HepG2 (cell line): ENCODE measurements around the gene ZNF771. TPM values are rescaled to one million over a fixed set of nuclear protein-coding genes. Genes with fewer than 3 reads are reported as not detected.

Experiments used
- ATAC-seq: fragments of 200-7000 bp; cut with Tn5 transposase; 3 replicates; pipeline ENCODE4 v1.9.1; 2020; ENCODE audit warnings: mild to moderate bottlenecking, moderate library complexity
- BruUV-seq: library from RNA; stranded (reverse); fragments of 400-500 nt; replicated peaks from 2 replicates; lab custom pipeline; 2021; lab: Mats Ljungman, UMichigan
- CTCF ChIA-PET: fragments of 300-600 bp; formaldehyde crosslinking; extraction: SDS; loops from one replicate; lab custom pipeline; 2021; ENCODE audit warnings: low total read pairs, inconsistent platforms, low intra/inter-chr PET ratio; lab: Yijun Ruan, JAX
- POLR2A ChIA-PET: fragments of 350-600 bp; sonication (Branson Sonifier 250); formaldehyde crosslinking; loops from one replicate; lab custom pipeline; 2020; ENCODE audit warnings: antibody characterized with exemption, inconsistent platforms; lab: Yijun Ruan, JAX
- DNase-seq: peaks from one replicate; pipeline ENCODE4 v3.0.0-alpha.2; 2015; ENCODE audit warnings: low spot score
- FAIRE-seq: peaks from 3 replicates; lab custom pipeline; 2011; peaks lifted over from hg19 to GRCh38; lab: Jason Lieb, UNC
- H2AFZ ChIP-seq: one replicate; pipeline ENCODE4 v1.6.1; 2011; ENCODE audit warnings: low read length, inconsistent platforms
- H3K27ac ChIP-seq: fragments of 300-600 bp; 3 replicates; pipeline ENCODE4 v1.8.0; 2011; ENCODE audit warnings: mixed run types, mild to moderate bottlenecking, mixed read lengths, low read length, inconsistent platforms; ENCODE audit not compliant: insufficient read depth; ENCODE audit errors: extremely low read length
- H3K27me3 ChIP-seq, 2 experiments: fragments of 200-600 bp in 1 of 2; 2 replicates in 1 of 2; 3 replicates in 1 of 2; pipeline versions ENCODE4 v1.6.0 to v1.8.0; 2011; ENCODE audit warnings: low read length in 2 of 2, mild to moderate bottlenecking in 2 of 2, moderate library complexity in 2 of 2, inconsistent platforms in 1 of 2; ENCODE audit not compliant: insufficient read depth in 2 of 2, control insufficient read depth in 1 of 2
- H3K36me3 ChIP-seq, 2 experiments: fragments of 200-600 bp in 1 of 2; replicated peaks in 1 of 2; 2 replicates in 1 of 2; 3 replicates in 1 of 2; pipeline versions ENCODE4 v1.5.1 to v1.8.0; 2011; ENCODE audit warnings: low read length in 2 of 2, inconsistent platforms in 1 of 2; ENCODE audit not compliant: insufficient read depth in 2 of 2, control insufficient read depth in 1 of 2
- H3K4me1 ChIP-seq: 2 replicates; pipeline ENCODE4 v1.5.1; 2012; ENCODE audit warnings: low read length, inconsistent platforms; ENCODE audit not compliant: insufficient read depth
- H3K4me2 ChIP-seq: 2 replicates; pipeline ENCODE4 v1.6.0; 2011; ENCODE audit warnings: low read depth, low read length, inconsistent platforms
- H3K4me3 ChIP-seq, 3 experiments: fragments of 200-600 bp in 1 of 3; sonication (generic), shearing (Covaris generic) in 1 of 3; replicated peaks in 1 of 3; 2 replicates each; pipeline ENCODE4 v1.5.1; 2011 to 2016; ENCODE audit warnings: low read length in 3 of 3, inconsistent platforms in 2 of 3, low read depth in 2 of 3, mild to moderate bottlenecking in 2 of 3, control low read depth in 1 of 3, mixed read lengths in 1 of 3; ENCODE audit not compliant: insufficient read depth in 1 of 3
- H3K79me2 ChIP-seq: one replicate; pipeline ENCODE4 v1.6.1; 2011; ENCODE audit warnings: low read length, inconsistent platforms; ENCODE audit not compliant: insufficient read depth
- H3K9ac ChIP-seq: 2 replicates; pipeline ENCODE4 v1.6.0; 2011; ENCODE audit warnings: mild to moderate bottlenecking, low read depth, low read length, inconsistent platforms; ENCODE audit not compliant: insufficient read depth
- H3K9me3 ChIP-seq: 2 replicates; pipeline ENCODE4 v1.5.1; 2012; ENCODE audit warnings: mild to moderate bottlenecking, low read length
- H4K20me1 ChIP-seq: 2 replicates; pipeline ENCODE4 v1.6.0; 2011; ENCODE audit warnings: inconsistent platforms, mild to moderate bottlenecking, low read length, moderate library complexity; ENCODE audit not compliant: insufficient read depth
- CAMTA2 ChIP-seq: sonication (generic); formaldehyde crosslinking; IDR thresholded peaks from 2 replicates; pipeline ENCODE4 v1.4.0; 2020; ENCODE audit warnings: mild to moderate bottlenecking, missing genetic modification reagents, borderline replicate concordance
- CC2D1A ChIP-seq: sonication (generic); formaldehyde crosslinking; IDR thresholded peaks from 2 replicates; pipeline ENCODE4 v1.8.1; 2023; ENCODE audit warnings: mild to moderate bottlenecking, missing genetic modification reagents
- CTCF ChIP-seq: sonication (generic); formaldehyde crosslinking; IDR thresholded peaks from 2 replicates; pipeline ENCODE4 v1.5.0; 2020; ENCODE audit warnings: mild to moderate bottlenecking, missing genetic modification reagents, moderate library complexity
- MBD4 ChIP-seq: IDR thresholded peaks from 2 replicates; pipeline ENCODE4 v1.6.1; 2012; ENCODE audit warnings: low read length, inconsistent platforms, borderline replicate concordance
- MEF2D ChIP-seq: sonication (generic); formaldehyde crosslinking; IDR thresholded peaks from 2 replicates; pipeline ENCODE4 v1.5.1; 2020; ENCODE audit warnings: mild to moderate bottlenecking, missing genetic modification reagents
- PHB2 ChIP-seq: fragments of 450-650 bp; IDR thresholded peaks from 2 replicates; pipeline ENCODE4 v1.6.1; 2018; ENCODE audit not compliant: partially characterized antibody
- PHF20 ChIP-seq: sonication (generic); formaldehyde crosslinking; IDR thresholded peaks from 2 replicates; pipeline ENCODE4 v1.5.0; 2020; ENCODE audit warnings: mild to moderate bottlenecking, missing genetic modification reagents
- RCOR2 ChIP-seq: IDR thresholded peaks from 2 replicates; pipeline ENCODE4 v1.6.1; 2016; ENCODE audit warnings: missing biosample characterization, missing genetic modification reagents
- RFX3 ChIP-seq: IDR thresholded peaks from 2 replicates; pipeline ENCODE4 v1.6.1; 2016; ENCODE audit warnings: missing biosample characterization, missing genetic modification reagents
- SOX13 ChIP-seq, 3 experiments: fragments of 450-650 bp in 1 of 3; sonication (generic) in 1 of 3; formaldehyde crosslinking in 1 of 3; IDR thresholded peaks in 2 of 3; conservative IDR thresholded peaks in 1 of 3; 2 replicates each; pipeline versions ENCODE4 v1.5.0 to v1.6.1; 2016 to 2020; ENCODE audit warnings: antibody characterized with exemption in 1 of 3, mild to moderate bottlenecking in 1 of 3, missing compliant biosample characterization in 1 of 3, missing genetic modification reagents in 1 of 3, moderate library complexity in 1 of 3
- SSRP1 ChIP-seq: IDR thresholded peaks from 2 replicates; pipeline ENCODE4 v1.6.1; 2016; ENCODE audit warnings: control low read depth
- ZNF292 ChIP-seq: sonication (generic); formaldehyde crosslinking; IDR thresholded peaks from 2 replicates; pipeline ENCODE4 v1.8.1; 2022; ENCODE audit warnings: mild to moderate bottlenecking, low read depth, missing genetic modification reagents, borderline replicate concordance
- ZNF382 ChIP-seq: sonication (generic); formaldehyde crosslinking; IDR thresholded peaks from 2 replicates; pipeline ENCODE4 v1.5.0; 2020; ENCODE audit warnings: missing genetic modification reagents, mild to moderate bottlenecking, borderline replicate concordance
- ZNF639 ChIP-seq: conservative IDR thresholded peaks from 2 replicates; pipeline ENCODE4 v1.6.1; 2018; ENCODE audit warnings: missing genetic modification reagents
- ZNF891 ChIP-seq: sonication (generic); formaldehyde crosslinking; IDR thresholded peaks from 2 replicates; pipeline ENCODE4 v1.5.0; 2020; ENCODE audit warnings: mild to moderate bottlenecking, missing genetic modification reagents
- WGBS: methylation state at CpG from one replicate; pipeline ENCODE4 v1.1.6; 2017; ENCODE audit warnings: low lambda C conversion rate; 5-methylcytosine and 5-hydroxymethylcytosine counted together
- in situ Hi-C: cut with HindIII; loops from 2 replicates; pipeline ENCODE4 v1.10.0; 2017; ENCODE audit warnings: low pct_unique_long_range_greater_than_20kb; ENCODE audit not compliant: extremely low pct_ligation_motif_present
- intact Hi-C: fragments of 100-400 bp; cut with micrococcal nuclease; formaldehyde crosslinking; loops from one replicate; pipeline ENCODE4 v1.10.0; 2022; ENCODE audit not compliant: unreplicated experiment
- polyA plus RNA-seq, 8 experiments: library from polyadenylated mRNA; depleted of rRNA in 3 of 8; stranded (reverse) in 7 of 8; unstranded in 1 of 8; fragments of >200 nt; fragmentation: Illumina TruSeq in 4 of 8; extraction: Trizol in 4 of 8; gene quantifications; 2 replicates each; pipeline versions ENCODE4 v1.2.1 to v1.2.3, GENCODE V29; 2011 to 2016; ENCODE audit warnings: low read depth in 4 of 8, missing spikeins in 1 of 8, mixed read lengths in 1 of 8; ENCODE audit not compliant: insufficient read depth in 1 of 8
- total RNA-seq, 5 experiments: library from RNA; depleted of rRNA; stranded (reverse); fragments of >200 nt; fragmentation: Illumina TruSeq; extraction: Trizol; gene quantifications; 2 replicates each; pipeline ENCODE4 v1.2.3, GENCODE V29; 2016; ENCODE audit warnings: low read depth in 1 of 5
- TF ChIP-seq, protein P1 (sequence below): sonication (generic); formaldehyde crosslinking; IDR thresholded peaks from 2 replicates; pipeline ENCODE4 v1.9.0; 2021; ENCODE audit warnings: missing genetic modification reagents, borderline replicate concordance

Gene ZNF771
- total and polyA plus RNA-seq, 2 of the 13 experiments (the other 11 are each of a cell fraction or from before 2014, with no cell fraction given) = 5.0 to 11.8 TPM

GRCh38 chr16:30369938-30370455 lies 37.4 kb upstream of the ZNF771 start:
- no peak for FAIRE-seq
- Histone ChIP-seq H3K4me1 (peaks cover 45% of the 10 kb centered on the region), H3K27me3 (no peaks in the 10 kb centered on the region; a peak in 1 of 5 replicates), H3K27ac (peak overlapping the region; percentile 51), H3K4me2 (peak overlapping the region; percentile 91; the same call in 1 of the 2 replicates), H3K36me3 (peaks cover 3 to 9% of the 10 kb centered on the region in 2 experiments; a peak in 3 of 5 replicates), H3K79me2 (peaks cover 37% of the 10 kb centered on the region), H3K9ac (peak overlapping the region; percentile 75; the same call in 1 of the 2 replicates), H3K9me3 (no peaks in the 10 kb centered on the region), H2AFZ (no peak overlapping the region), H4K20me1 (peaks cover 20% of the 10 kb centered on the region; the same call in 1 of the 2 replicates), H3K4me3 (peak overlapping the region; percentile 80 to 90 (median 86))
- no TSS peak for BruUV-seq
- peak; percentile 4 for ATAC-seq
- no peak for DNase-seq
- CTCF ChIA-PET = interaction anchor here (1.4 kb wide), 1 partner anchor 39 kb away, joined by 3 read pairs; no protein-coding TSS in a partner anchor
- WGBS = 0% methylated on average over 5 of the region's 76 CpGs
- intact Hi-C loops (loop anchor here (1.0 kb wide), 1 partner anchor 37 kb away; the partner anchor contains the start of gene ZNF771), in situ Hi-C loops (no loop called here)
- POLR2A ChIA-PET = interaction anchor here (0.8 to 4.7 kb wide), 13 partner anchors 13 to 378 kb away, joined by 3 to 94 read pairs (median 9); partner anchors contain the start of genes ALDOA, CD2BP2, PHKG2 and ZNF48
- TF ChIP-seq, protein P1, sequence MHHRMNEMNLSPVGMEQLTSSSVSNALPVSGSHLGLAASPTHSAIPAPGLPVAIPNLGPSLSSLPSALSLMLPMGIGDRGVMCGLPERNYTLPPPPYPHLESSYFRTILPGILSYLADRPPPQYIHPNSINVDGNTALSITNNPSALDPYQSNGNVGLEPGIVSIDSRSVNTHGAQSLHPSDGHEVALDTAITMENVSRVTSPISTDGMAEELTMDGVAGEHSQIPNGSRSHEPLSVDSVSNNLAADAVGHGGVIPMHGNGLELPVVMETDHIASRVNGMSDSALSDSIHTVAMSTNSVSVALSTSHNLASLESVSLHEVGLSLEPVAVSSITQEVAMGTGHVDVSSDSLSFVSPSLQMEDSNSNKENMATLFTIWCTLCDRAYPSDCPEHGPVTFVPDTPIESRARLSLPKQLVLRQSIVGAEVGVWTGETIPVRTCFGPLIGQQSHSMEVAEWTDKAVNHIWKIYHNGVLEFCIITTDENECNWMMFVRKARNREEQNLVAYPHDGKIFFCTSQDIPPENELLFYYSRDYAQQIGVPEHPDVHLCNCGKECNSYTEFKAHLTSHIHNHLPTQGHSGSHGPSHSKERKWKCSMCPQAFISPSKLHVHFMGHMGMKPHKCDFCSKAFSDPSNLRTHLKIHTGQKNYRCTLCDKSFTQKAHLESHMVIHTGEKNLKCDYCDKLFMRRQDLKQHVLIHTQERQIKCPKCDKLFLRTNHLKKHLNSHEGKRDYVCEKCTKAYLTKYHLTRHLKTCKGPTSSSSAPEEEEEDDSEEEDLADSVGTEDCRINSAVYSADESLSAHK (CRISPR knock-in tag) = no peak
- TF ChIP-seq ZNF639 (no peak), RCOR2 (CRISPR knock-in tag) (no peak), RFX3 (no peak), CC2D1A (CRISPR knock-in tag) (no peak), SSRP1 (no peak), PHF20 (CRISPR knock-in tag) (no peak), MBD4 (no peak), CAMTA2 (CRISPR knock-in tag) (no peak), PHB2 (no peak), ZNF292 (CRISPR knock-in tag) (no peak), CTCF (CRISPR knock-in tag) (peak; percentile 21; the same call in 1 of the 2 replicates), ZNF891 (CRISPR knock-in tag) (no peak), MEF2D (CRISPR knock-in tag) (no peak), SOX13 (IDR thresholded peaks at IDR 0.05) (no peak), SOX13 (CRISPR knock-in tag; conservative IDR thresholded peaks at IDR 0.05 in 1 of 2, IDR thresholded peaks at IDR 0.05 in 1 of 2) (no peak), ZNF382 (no peak)
